ENCODE data around the gene CCDC92B. TPM values are rescaled to one million over a fixed set of nuclear protein-coding genes. Genes with fewer than 3 reads are reported as not detected.

CCDC92B gene
- total and polyA plus RNA-seq, 9 of the 15 experiments (the other 6 are each of a cell fraction or from before 2014, with no cell fraction given), result not detected

- TF ChIP-seq MECOM (CRISPR knock-in tag; IDR thresholded peaks at IDR 0.05), result no peak
- TF ChIP-seq GABPA (tag; conservative IDR thresholded peaks at IDR 0.05; ENCODE audit: low read depth), result peak; percentile 33; the same call in 1 of the 2 replicates
- no peak for TF ChIP-seq MXI1 (IDR thresholded peaks at IDR 0.05; ENCODE audit: low read depth, low read length)
- TF ChIP-seq SIRT6 (IDR thresholded peaks at IDR 0.05; ENCODE audit: low read depth, low read length), result no peak
- peak; percentile 51 to 72 for TF ChIP-seq RAD21 (CRISPR knock-in tag; conservative IDR thresholded peaks at IDR 0.05 in 1 of 2, IDR thresholded peaks at IDR 0.05 in 1 of 2)
- peak; percentile 32 for TF ChIP-seq EGR1 (conservative IDR thresholded peaks at IDR 0.05)
- TF ChIP-seq HMGXB4 (CRISPR knock-in tag; IDR thresholded peaks at IDR 0.05), result no peak
- no peak for TF ChIP-seq ZNF717 (CRISPR knock-in tag; IDR thresholded peaks at IDR 0.05)
- TF ChIP-seq ZKSCAN8 (CRISPR knock-in tag; IDR thresholded peaks at IDR 0.05), result no peak
- no peak for TF ChIP-seq IRF9 (tag; IDR thresholded peaks at IDR 0.05)
- no peak for TF ChIP-seq SRSF7 (optimal IDR thresholded peaks at IDR 0.05; ENCODE audit: low read depth, low read length)
- no peak for TF ChIP-seq HDAC6 (IDR thresholded peaks at IDR 0.05; ENCODE audit: low read depth, low read length)
- TF ChIP-seq SAFB2 (IDR thresholded peaks at IDR 0.05; ENCODE audit: borderline replicate concordance, low read depth, low read length, severe bottlenecking), result no peak
- TF ChIP-seq ASH1L (IDR thresholded peaks at IDR 0.05; ENCODE audit: borderline replicate concordance, low read depth, partially characterized antibody), result no peak
- TF ChIP-seq E2F3 (CRISPR knock-in tag; IDR thresholded peaks at IDR 0.05), result no peak
- TF ChIP-seq KLF16 (IDR thresholded peaks at IDR 0.05), result peak; percentile 19; the same call in 1 of the 2 replicates
- no peak for TF ChIP-seq THRB (CRISPR knock-in tag; conservative IDR thresholded peaks at IDR 0.05)
- TF ChIP-seq TAF9B (IDR thresholded peaks at IDR 0.05; ENCODE audit: partially characterized antibody), result no peak
- peak; percentile 45; the same call in 1 of the 2 replicates for TF ChIP-seq GABPB1 (CRISPR knock-in tag; IDR thresholded peaks at IDR 0.05)
- peak; percentile 48 for TF ChIP-seq CBFA2T3 (IDR thresholded peaks at IDR 0.05)
- TF ChIP-seq ZBED1 (IDR thresholded peaks at IDR 0.05), result no peak
- no peak for TF ChIP-seq TCF7 (IDR thresholded peaks at IDR 0.05; ENCODE audit: borderline replicate concordance)
- TF ChIP-seq JUND (IDR thresholded peaks at IDR 0.05; ENCODE audit: borderline replicate concordance, low read depth, low read length), result peak; percentile 13; the same call in 1 of the 2 replicates
- TF ChIP-seq JUND (tag; IDR thresholded peaks at IDR 0.05; ENCODE audit: borderline replicate concordance, low read depth, low read length), result no peak; the same call in 2 of the 3 replicates
- TF ChIP-seq ZNF384 (IDR thresholded peaks at IDR 0.05; ENCODE audit: low read depth, low read length), result peak; percentile 6; the same call in 1 of the 2 replicates
- no peak for TF ChIP-seq KDM2B (CRISPR knock-in tag; IDR thresholded peaks at IDR 0.05)
- no peak for TF ChIP-seq ZZZ3 (IDR thresholded peaks at IDR 0.05)
These were observed 36.9 kb upstream of the CCDC92B start (continued) for GRCh38 chr17:2786176-2786881.
